Measurements from ENCODE around the gene VEZT. TPM values are rescaled to one million over a fixed set of nuclear protein-coding genes. Genes with fewer than 3 reads are reported as not detected.
"Not testable (repeated sequence)": the region's sequence is repeated elsewhere in the genome, so short reads cannot be mapped to it uniquely, and the experiment has no call there.

Gene VEZT
- total RNA-seq, 4 donors from 2014 or later, result 60.5 to 110 (median 73.5) TPM

DNA sequence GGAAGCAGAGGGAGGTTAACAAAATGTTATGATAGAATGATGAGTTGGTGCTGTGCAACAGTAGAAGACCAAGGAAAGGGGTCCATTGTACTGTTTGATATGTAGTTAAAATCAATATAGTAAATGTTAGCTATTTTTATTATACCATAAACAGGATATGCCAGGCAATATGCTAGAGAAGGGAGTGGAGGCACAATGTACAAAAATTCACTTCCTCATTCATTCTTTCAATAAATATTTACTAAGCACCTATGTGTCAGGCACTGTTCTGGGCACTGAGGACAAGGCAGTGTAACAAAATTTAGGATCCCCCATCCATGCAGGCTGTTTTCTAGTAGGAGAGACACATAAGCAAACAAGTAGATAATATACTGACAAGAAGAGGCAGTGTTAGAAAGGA, 25.3 kb upstream of the VEZT start:
- TF ChIP-seq POLR2A (IDR thresholded peaks at IDR 0.05) (no peak), EP300 (IDR thresholded peaks at IDR 0.05) (no peak)
- TF ChIP-seq, protein P1, sequence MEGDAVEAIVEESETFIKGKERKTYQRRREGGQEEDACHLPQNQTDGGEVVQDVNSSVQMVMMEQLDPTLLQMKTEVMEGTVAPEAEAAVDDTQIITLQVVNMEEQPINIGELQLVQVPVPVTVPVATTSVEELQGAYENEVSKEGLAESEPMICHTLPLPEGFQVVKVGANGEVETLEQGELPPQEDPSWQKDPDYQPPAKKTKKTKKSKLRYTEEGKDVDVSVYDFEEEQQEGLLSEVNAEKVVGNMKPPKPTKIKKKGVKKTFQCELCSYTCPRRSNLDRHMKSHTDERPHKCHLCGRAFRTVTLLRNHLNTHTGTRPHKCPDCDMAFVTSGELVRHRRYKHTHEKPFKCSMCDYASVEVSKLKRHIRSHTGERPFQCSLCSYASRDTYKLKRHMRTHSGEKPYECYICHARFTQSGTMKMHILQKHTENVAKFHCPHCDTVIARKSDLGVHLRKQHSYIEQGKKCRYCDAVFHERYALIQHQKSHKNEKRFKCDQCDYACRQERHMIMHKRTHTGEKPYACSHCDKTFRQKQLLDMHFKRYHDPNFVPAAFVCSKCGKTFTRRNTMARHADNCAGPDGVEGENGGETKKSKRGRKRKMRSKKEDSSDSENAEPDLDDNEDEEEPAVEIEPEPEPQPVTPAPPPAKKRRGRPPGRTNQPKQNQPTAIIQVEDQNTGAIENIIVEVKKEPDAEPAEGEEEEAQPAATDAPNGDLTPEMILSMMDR (IDR thresholded peaks at IDR 0.05), result no peak
- Histone ChIP-seq H3K36me3 (no peaks in the 10 kb centered on the region), H3K4me1 (peaks cover 0 to 4% (median 0%) of the 10 kb centered on the region in 4 donors), H3K4me3 (no peak overlapping the region), H3K9me3 (no peaks in the 10 kb centered on the region), H3K27me3 (no peaks in the 10 kb centered on the region), H3K27ac (no peak overlapping the region)
- DNase-seq (ENCODE audit: low spot score in 2 of 2), result no peak

DNA sequence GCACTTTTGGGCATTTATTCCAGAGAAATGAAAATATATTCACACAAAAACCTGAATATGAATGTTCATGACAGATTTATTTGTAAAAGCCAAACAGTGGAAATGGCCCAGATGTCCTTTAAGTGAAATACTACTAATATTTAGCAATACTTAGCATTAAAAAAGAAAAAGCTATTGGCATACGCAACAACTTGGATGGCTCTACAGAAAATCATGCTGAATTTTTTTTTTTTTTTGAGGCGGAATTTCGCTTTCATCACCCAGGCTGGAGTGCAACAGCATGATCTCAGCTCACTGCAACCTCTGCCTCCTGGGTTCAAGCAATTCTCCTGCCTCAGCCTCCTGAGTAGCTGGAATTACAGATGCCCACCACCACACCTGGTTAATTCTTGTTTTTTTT, 24.5 kb upstream of the VEZT start:
- H3K27ac ChIP-seq, result no peak overlapping the region
- H3K4me1 ChIP-seq, result peaks cover 0 to 4% (median 0%) of the 10 kb centered on the region in 4 donors
- H3K27me3 ChIP-seq, result no peaks in the 10 kb centered on the region
- H3K9me3 ChIP-seq, result no peaks in the 10 kb centered on the region
- TF ChIP-seq EP300 (IDR thresholded peaks at IDR 0.05) (no peak), POLR2A (IDR thresholded peaks at IDR 0.05) (no peak)
- TF ChIP-seq, protein P1 (IDR thresholded peaks at IDR 0.05), result no peak
- no peak for DNase-seq (ENCODE audit: low spot score in 2 of 2)
- H3K4me3 ChIP-seq, result no peak overlapping the region
- H3K36me3 ChIP-seq, result no peaks in the 10 kb centered on the region
- WGBS, 2 donors, result 93 to 95% methylated on average over 3 of the region's 3 CpGs

DNA sequence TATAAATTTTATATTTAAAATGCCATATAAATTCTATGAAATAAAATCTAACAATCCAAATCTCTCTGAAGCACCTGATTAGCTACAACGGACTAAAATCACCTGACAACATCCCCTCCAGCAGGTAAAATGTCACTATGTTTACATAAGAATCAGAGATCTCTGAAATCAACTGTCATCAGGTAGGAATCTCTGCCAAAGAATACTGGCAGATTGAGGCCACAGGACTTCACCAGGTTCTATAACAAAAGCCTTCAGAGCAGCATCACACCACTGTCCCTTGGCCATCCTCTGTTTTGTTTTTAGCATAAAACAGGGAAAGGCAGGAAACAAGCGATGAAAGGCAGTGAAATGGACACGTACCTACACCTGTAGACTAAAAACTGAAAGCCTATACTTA, 22.5 kb upstream of the VEZT start:
- no peak for TF ChIP-seq EP300 (IDR thresholded peaks at IDR 0.05)
- TF ChIP-seq, protein P1 (IDR thresholded peaks at IDR 0.05), result no peak
- WGBS, 2 donors, result 93 to 94% methylated on average over 3 of the region's 3 CpGs
- no peaks in the 10 kb centered on the region for H3K4me1 ChIP-seq
- no peak for DNase-seq (ENCODE audit: low spot score in 2 of 2)
- no peak overlapping the region for H3K4me3 ChIP-seq
- no peaks in the 10 kb centered on the region for H3K9me3 ChIP-seq
- no peak overlapping the region for H3K27ac ChIP-seq
- H3K36me3 ChIP-seq, result no peaks in the 10 kb centered on the region
- H3K27me3 ChIP-seq, result no peaks in the 10 kb centered on the region

DNA sequence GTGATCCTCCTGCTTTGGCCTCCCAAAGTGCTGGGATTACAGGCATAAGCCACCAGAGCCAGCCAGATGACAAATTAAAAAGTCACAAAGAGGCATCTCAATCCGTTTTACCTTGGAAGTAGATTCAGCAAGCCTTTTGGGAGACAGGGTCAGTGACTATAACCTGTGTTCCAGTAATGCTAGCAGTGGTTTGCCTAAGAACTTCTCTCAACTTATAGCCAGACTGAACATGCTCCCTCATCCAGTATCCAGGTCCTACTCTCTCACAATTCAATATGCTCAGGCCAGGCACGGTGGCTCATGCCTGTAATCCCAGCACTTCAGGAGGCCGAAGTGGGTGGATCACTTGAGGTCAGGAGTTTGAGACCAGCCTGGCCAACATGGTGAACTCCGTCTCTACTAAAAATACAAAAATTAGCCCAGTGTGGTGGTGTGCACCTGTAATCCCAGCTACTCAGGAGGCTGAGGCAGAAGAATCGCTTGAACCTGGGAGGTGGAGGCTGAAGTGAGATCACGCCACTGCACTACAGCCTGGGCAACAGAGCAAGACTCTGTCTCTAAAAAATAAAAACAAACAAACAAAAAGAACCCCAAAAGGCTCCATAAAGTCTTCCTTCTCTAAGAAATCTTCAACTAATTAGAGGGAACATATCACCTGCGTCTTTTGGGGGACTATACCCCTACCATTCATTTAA, 20.6 kb upstream of the VEZT start:
- not testable (repeated sequence) for H3K27me3 ChIP-seq; H3K36me3 ChIP-seq; DNase-seq (ENCODE audit: low spot score in 2 of 2); H3K9me3 ChIP-seq; H3K27ac ChIP-seq; H3K4me3 ChIP-seq
- 91 to 94% methylated on average over 7 of the region's 7 CpGs for WGBS, 2 donors
- peaks cover 0 to 15% (median 0%) of the 10 kb centered on the region in 4 donors for H3K4me1 ChIP-seq

DNA sequence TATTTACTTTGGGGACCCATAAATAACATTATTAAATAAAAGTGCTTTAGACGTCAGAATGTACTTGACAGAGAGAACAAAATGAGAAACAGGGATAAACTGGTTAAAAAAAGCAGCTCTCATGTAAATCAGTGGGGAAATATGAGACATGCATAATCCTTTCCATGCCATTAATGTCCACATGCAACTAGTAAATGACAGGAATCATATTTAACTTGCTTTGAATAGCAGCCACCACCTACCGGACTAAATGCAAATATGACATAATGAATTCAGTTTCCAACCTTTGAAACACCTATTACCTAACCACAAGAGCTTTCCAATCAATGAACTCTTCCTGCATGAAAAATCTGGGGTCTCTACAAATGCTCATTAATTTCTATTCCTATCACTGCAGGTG, 20.0 kb upstream of the VEZT start:
- Histone ChIP-seq H3K27me3 (no peaks in the 10 kb centered on the region), H3K36me3 (no peaks in the 10 kb centered on the region), H3K4me3 (no peak overlapping the region), H3K4me1 (peaks cover 0 to 20% (median under 1%) of the 10 kb centered on the region in 4 donors), H3K9me3 (no peaks in the 10 kb centered on the region), H3K27ac (no peak overlapping the region)
- WGBS, 2 donors, result 76 to 85% methylated on average over 2 of the region's 2 CpGs
- no peak for TF ChIP-seq POLR2A (IDR thresholded peaks at IDR 0.05)
- no peak for TF ChIP-seq EP300 (IDR thresholded peaks at IDR 0.05)
- TF ChIP-seq, protein P1 (IDR thresholded peaks at IDR 0.05), result no peak
- DNase-seq (ENCODE audit: low spot score in 2 of 2), result no peak

All from tibial nerve (tissue), 4 donors.